ENCODE results near the gene HMCN1.

Gene HMCN1

DNA sequence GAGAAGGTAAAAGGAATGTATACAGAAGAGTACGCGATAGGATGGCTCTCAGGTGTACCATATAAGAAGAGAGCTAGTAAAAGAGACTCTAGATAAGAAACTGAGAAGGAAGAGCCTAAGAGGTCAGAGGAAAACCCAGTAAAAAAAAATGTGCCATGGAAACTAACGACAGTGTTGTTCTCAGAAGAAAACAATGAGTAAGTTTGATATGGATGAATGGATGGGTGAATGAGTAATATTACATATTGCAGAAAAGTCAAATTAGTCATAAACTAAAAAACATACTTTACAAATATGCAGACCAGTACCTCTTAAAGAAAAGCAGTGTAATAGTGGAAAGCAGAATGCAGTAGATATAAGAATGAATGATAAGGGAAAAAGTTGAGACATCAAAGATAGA is 316.2 kb downstream of the HMCN1 start:
- DNase-seq: no peak

DNA sequence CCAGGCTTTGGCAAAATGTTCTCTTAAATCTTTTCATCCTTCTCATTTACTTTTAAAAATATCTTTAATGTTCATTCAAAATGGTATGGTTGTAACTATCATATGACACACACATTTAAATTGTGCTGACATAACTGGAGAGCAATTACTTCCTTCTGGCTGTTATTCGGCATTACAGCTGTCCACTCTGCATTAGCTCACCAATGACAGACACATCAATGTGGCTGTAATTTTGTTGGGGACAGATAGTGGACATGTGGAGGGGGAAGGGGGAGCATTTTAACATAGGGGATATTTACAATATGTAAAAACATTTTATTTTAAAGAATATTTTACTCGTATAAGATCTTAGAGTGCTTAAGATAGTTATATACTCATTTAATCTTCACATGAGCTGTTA is 319.8 kb downstream of the HMCN1 start:
- no peak for DNase-seq

DNA sequence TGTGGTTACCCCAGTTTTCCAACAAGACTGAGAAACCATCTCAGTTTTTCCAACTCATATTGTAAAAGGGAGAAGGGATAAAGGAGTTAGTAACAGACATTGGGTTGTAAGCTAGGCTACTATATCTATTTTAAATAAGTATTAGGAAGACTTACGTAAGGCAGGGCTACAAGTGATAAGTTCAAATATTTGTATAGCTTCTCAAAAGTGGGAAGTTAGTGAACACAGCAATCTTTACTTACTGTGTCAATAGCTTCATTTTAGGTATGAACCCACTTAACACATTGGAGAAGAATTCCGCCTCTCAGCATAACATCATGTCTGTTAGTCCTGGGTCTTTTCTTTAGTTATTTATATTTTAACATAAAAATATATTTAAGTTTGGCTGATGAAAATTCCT is 320.7 kb downstream of the HMCN1 start:
- no peak for DNase-seq

DNA sequence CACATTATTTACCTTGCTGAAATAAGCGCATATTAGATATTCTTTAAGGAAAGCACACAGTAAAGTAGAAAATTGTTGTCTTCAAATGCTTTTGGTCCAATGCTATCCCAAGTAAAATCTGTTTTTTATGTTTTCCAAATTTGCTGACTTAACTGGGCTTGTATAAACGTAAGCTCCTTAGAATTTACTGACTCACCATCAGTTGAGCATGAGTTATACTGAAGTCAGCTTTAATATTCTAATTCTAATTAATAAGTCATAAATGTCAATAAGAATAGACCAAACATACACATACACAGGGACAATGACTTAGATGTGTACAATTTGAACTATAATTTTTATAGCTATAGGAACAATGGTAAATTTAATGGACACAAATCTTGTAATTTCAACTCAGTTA is 321.7 kb downstream of the HMCN1 start:
- DNase-seq: no peak

DNA sequence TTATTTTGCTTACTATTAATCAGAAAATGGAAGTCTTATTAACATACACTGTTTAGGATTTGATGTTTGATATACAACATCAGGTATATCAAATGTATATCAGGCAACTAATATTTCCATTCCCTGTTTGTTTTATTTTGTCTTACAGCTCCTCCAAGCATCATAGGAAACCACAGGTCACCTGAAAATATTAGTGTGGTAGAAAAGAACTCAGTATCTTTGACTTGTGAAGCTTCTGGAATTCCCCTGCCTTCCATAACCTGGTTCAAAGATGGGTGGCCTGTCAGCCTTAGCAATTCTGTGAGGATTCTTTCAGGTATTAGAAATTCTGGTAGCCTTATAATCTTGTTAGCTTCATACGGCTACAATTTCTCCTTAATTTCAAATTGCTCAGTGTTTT is 322.9 kb downstream of the HMCN1 start:
- no peak for DNase-seq

DNA sequence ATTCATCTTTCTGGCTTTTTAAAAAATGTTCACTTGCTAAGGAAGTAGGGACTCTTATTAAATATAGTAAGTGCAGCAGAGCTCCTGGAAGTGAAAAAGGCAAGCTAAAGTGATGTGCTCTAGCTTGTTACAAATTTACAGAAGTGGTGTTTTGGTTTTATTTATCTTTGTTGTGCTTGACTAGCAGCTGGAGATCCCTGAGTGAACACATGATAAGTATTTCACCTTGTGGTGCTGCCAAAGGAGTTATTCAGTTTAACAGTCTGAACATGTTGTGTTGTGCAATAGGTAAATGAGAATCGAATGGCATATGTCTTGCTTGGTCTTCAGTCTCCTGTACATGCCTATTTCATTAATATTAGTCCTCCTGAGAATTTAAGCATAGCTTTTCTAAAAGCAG is 325.1 kb downstream of the HMCN1 start:
- DNase-seq: no peak

DNA sequence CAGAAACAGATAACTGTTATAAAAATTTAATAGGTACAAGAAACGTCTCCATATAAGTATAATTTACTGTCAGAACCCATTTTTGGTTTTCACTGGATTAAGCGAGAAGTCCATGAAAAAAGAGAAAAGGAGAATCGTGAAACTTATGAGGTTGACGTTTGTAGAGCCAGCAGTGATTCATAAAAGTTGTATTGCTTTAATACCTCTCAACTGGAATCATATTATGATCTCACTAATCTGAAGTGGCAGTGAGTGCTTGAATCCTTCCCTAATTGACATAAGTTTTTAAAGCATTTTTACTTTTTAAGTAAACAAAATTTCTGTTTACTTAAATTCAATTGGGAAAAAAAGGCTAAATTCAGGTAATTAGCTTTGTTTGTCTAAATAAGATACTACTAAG is 325.6 kb downstream of the HMCN1 start:
- no peak for DNase-seq

DNA sequence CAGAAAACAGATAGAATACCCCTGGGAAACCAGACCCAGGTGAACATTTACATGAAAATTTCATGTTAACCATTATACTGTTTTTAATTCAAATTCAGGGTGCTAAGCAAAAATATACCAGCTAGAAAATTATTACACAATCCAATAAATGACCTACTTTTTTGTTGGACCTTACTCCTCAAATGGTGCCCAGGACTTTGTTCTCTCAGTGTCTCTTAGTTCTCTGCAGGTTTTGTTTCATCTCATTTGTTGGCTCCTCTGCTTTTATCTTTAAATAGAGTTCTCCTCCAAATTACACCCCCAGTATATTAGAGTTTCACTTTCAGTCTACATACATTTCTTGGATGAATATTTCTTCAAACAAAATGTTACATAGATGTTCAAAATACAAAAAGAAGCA is 326.0 kb downstream of the HMCN1 start:
- DNase-seq: no peak

DNA sequence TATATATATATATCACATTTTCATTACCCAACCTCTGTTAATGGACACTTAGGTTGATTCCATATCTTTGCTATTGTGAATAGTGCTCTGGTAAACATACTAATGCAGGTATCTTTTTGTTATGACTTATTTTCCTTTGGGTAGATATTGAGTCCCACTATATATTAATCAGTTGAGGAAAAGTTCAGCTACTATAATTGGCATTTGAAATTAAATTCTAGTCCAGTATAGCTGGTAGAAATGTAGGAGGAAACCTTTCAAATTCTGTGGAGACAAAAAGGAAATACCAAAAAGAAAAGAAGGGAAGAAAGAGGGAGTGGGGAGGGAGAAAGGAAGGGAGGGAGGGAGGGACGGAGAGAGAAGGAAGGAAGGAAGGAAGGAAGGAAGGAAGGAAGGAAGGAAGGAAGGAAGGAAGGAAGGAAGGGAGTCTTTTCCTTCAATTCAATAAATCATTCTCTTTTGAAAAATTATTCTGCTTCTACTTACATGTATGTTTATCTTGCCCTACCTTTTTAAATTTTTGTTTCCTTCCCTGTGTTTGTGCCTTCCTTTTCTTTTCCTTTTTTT is 329.0 kb downstream of the HMCN1 start:
- DNase-seq: no peak

DNA sequence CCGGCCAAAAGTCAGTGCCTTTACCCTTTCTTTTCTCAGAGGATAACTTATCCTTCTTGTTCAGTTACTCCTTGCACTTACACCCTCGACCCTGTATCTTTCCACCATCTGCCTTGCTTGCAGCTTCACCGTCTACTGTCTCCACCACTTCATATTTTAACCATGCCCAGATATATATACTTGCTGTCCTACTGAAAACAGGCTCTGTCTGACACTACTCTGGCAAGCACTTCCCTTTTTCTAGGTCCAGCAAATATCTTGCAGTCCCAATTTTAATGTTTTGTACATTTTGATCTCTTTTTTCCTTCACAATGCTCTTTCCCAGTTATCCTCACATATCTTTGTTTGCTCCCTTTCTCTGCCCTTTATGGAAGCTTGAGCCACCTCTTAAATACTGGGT is 332.2 kb downstream of the HMCN1 start:
- DNase-seq: no peak

DNA sequence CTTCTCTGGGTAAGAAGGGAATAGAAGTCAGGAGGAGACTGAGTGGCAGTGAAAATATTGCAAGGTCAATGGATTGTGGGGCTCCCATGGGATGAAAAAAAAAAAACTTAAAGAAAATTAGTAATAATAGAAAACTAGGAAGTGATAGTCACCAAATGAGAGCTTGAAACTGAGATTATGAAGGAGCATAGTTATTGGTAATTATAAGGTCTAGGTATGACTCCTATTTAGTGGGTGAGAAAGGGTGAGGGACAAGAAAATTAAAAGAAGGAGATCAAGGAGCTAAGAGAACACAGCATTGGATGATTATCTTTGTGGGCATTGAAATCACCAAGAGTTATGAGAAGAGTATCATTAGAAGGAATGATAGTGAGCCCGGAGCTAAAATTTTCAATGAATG is 339.5 kb downstream of the HMCN1 start:
- no peak for DNase-seq

DNA sequence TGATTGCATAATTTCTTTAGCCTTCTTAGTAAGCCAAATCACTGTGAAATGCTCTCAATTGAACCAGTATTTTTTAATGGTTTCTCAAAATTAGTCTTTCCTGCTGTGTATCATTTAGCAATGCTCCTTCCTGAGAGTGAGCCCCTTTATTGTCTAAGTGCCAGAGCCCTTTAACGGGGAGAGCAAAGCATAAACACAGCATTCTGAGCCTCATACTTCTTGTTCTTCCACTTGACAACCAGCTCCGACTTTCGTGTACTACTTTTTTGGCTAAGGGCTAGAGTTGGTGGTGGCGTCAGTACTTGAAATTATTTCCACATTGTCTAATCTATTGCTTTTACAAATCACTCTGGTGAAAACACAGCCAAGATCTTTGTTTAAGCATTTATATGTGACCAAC is 341.8 kb downstream of the HMCN1 start:
- DNase-seq: no peak

DNA sequence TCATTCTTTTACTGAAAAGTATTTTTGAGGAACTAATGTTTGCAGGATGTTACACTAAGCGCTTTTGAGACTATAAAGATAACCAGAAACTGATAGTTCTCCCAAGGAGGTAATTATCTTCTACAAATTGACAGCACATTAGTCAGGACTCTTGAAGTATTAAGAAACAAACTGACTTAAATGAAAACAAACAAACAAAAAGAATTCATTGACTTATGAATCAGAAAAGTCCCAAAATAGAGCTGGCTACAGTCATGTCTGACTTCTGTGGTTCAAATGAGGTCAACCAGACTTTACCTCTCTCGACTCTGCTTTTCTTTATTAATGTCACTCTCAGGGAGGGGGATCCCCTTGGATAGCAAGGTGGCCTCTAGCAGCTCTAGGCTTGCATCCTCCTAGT is 344.1 kb downstream of the HMCN1 start:
- DNase-seq: no peak

DNA sequence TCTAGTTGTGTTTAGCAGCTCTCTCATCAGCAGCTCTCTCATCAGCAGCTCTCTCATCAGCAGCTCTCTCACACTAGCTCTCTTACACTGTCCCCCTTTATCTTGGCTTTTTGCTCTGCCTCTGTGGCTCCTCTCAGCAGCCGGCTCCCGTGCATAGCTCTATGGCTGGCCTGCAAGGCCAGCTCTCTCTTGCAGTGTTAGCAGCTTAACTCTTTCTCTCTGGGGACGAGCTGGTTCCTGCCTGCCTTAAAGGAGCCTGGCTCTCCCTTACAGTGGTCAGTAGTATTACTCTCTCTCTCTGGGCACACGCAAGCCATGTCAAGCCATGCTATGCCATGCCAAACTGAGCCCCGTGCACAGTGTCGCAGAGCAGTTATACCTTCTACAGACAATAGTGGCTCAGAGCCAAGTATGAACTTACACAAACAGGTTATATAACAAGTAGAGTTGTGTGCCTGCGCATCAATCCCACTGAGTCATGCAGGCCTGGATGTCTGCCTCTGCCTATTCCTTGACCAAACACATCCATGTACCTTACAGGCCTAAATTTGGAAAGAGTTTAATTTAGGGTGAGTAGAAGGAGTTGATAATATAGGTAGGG is 345.0 kb downstream of the HMCN1 start:
- DNase-seq: no peak

DNA sequence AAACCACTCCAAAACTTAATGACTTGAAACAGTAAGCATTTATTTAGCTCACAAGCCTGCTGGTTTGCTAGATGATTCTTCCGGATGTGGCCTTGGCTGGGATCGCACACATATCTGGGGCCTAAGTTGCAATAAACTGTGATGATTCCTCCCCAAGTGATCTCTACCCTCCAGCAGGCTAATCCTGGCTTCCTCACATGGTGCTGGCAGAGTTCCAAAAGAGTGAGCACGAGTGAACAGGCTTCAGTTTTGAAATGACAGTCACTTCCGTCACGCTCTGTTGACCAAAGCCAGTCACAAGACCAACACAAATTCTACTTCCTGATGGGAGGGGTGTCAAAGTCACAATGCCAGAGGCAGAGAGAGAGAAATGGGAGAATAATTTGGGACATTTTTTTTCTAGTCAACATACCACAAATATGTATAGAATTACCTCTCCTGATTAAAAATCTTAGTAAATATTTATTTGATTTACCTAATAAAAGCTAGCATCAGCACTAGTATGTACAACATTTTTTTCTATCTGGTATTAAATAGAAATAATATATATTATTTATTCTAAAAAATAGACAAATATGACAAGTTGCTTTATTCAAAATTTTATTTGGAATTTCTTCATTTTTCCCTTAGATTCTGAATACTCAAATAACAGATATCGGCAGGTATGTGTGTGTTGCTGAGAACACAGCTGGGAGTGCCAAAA is 348.2 kb downstream of the HMCN1 start:
- no peak for DNase-seq

DNA sequence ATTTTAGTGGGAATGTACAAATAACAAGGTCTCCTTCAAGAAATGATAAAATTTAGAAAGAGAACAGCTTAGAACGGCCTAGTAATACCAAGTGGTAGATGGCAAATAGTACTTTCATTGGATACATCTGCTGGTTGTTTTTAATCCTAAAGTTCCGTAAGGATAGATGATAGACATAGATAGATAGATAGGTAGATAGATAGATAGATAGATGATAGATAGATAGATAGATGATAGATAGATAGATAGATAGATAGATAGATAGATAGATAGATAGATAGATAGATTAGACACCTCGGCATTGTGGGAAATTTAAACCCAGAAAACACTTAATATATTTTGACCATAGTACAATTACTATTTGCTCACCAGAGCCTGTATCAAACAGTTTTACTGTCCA is 352.4 kb downstream of the HMCN1 start:
- DNase-seq: no peak

DNA sequence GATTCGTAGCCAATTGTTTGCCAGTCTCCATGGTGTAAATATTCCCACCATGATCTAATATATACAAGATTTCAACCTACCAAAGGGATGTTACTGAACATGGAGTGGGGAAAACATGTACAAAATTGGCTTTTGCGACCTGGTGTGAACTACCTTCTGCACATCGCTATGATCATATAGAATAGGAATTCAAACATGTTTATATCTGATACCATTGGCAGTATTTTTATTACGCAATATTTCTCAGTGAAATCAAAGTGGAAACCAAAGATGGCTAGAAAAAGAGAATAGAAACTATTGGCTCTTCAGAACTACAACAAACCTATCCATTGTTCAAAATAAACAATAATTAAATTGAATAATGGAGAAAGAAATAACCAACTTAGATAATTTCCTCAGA is 355.7 kb downstream of the HMCN1 start:
- DNase-seq: no peak

DNA sequence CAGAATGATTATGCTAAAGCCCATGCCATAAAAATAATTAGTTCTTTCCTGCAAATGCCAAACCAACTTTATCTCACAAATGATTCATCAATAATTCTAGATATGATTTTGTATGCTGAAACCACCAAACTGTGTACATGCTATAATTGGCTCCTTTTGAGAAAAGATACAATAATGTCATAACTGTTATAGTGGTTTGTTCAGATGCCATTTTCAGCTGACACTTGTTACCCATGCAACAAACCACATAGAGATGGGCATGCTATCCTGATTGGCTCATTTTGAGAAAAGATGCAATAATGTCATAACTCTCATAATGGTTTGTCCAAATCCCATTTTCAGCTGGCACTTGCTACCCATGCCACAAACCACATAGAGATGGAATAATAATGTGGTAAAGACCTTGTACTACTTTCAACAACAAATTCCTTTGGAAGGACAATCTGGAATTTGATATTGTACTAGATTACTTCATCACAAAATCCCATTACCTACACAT is 357.1 kb downstream of the HMCN1 start:
- no peak for DNase-seq

DNA sequence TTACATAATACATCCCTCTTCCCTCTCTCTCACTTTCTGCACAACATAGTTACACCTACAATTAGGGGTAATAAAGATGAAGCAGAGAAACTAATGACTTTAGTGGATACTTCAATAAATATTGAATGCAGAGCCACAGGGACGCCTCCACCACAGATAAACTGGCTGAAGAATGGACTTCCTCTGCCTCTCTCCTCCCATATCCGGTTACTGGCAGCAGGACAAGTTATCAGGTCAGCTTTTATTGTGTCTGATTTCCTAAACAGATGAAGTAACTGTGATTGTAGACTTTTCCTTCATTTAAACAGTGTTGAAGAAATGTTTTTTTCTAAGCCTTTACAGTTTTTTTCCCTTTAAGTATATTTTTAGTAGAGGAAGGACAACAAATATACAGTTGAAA is 359.2 kb downstream of the HMCN1 start:
- no peak for DNase-seq

DNA sequence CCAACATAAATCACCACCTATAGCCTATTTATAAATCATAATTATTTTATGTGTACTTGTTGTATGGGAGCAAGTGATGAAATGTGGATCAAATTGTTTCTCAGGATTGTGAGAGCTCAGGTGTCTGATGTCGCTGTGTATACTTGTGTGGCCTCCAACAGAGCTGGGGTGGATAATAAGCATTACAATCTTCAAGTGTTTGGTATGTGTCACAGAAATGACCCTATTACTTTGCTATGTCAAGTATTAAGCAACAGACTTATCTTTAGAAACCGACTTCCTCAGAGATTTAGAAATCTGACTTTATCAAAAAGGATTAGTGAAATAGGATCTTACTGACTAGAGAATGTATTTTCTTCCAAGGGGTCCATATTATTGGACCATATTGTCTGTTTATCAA is 360.0 kb downstream of the HMCN1 start:
- DNase-seq: no peak

DNA sequence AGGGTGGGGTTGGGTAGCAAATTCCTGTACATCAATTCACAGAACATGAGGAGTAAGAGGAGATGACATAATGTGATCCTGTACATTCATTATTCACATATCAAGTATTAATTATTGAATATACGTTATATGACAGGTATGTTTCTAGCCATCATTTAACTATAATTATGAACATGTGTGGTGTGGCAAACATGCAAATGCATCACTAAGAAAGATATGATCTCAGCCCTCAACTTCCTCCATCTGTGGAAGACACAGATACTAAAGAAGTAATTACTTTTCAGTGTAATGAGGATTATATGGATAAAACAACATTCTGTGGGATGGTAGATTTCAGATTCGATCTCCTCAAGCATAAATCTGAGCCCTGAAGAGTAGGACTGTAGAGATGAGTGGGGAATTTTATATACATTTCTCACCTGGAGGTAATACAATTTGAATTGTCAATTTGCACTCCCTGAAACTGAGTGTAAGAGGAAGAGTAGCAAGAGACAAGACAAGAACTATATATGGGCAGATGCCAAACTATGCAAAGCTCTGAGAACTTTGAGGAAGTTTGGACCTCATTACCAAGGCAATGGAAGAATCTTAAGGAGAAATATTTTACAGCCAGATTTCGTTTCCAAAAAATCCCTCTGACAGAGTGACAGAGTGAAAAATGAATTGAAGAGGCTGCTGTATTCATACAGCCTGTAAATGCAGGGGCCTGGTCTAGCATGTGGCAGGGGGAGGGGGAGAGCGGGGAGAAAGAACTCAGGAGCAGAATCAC is 365.3 kb downstream of the HMCN1 start:
- no peak for DNase-seq

DNA sequence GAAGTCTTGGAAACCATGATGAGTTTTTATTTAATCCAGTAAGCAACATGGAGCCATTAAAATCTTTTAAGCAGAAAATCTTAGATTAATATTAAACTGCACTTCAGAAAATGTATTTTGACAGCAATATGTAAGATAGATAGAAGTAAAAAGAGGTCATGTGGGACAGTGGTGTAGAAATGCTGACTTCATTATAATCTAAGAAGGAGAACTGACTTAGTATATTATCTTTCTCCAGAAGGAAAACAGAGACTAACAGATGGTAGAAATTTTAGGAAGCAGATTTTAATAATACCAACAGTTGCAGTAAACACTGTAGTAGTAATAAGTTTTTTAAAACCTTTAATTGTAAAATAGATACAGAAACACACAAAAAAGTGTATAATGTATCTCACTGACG is 367.9 kb downstream of the HMCN1 start:
- DNase-seq: no peak

DNA sequence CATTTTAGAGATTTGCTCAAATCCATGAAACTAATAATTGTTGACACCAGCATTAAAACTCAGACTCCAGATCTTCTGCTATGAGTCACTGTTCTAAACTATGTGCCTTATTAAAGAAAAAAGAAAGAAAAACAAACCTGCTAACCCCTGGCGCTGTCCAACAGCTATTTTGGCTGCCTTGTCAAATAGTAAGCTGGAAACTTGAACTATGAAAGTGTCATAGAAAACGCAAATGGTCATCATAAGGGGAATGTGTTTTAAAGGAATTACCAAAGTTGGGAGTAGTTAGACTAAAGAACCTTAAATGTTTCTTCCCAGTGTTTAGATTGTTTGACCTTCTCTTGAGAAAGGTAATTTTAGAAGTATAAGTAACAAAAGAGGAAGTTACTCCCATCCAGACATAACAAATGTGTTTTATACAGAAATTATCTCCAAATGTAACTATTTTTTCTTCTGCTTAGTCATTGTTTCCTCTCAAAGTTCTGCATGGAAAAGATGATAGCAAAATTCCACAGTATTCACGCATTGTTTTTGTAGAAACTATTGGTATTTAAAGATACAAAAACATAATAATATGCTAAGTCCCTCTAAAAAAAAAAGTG is 368.5 kb downstream of the HMCN1 start:
- DNase-seq: no peak

DNA sequence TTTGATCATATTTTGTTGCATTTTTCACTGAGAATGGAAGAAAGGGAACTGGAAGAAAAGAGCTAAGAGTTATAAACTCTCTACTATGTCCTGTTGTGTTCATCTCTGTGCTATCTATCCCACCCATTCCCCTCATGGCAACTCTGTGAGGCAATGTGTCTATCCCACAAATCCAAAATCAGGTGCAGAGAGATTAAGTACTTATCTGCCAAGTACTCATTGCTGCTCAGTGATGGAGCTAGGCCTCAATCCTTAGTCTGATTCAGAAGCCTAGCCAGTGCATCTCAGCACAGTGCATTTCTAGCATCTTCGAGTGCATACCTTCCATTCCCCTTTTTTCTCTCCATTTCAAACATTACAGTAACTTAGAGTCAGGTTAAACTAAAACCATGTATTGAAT is 370.3 kb downstream of the HMCN1 start:
- DNase-seq: no peak

Data from stimulated activated CD4-positive, alpha-beta T cell treated with anti-CD3 and anti-CD28 coated beads, Interleukin-12 subunit alpha, Interleukin-12 subunit beta, amount 100 ng/mL, for 4 hours (primary cell).